GM18508 (cell line): Measurements from ENCODE around the gene PARP8.
"Not testable (repeated sequence)": the region's sequence is repeated elsewhere in the genome, so short reads cannot be mapped to it uniquely, and the experiment has no call there.

Experiments used
- ATAC-seq: cut with Tn5 transposase; IDR thresholded peaks from one replicate; pipeline ENCODE4 v1.9.1; 2021; ENCODE audit warnings: moderate number of reproducible peaks; ENCODE audit not compliant: insufficient read depth, unreplicated experiment

Gene PARP8

DNA sequence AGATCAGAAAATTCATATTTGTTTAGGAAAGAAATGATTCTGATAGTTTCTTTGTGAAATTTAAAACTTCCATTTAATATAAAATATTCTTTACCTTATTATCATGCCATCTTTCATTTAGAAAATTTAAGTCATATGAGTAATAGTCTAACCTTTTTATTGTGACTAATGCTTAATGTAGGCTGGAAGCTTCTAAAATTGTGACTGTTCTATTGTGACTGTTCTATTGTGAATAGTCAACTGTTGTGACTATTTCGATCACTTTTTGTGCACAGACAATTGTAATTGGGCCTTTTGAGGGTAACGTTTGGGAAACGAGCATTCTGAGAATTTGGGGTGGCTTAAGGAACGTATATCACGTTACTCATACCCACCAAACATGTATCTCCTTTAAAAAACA is 100.0 kb downstream of the PARP8 start:
- ATAC-seq: no peak

DNA sequence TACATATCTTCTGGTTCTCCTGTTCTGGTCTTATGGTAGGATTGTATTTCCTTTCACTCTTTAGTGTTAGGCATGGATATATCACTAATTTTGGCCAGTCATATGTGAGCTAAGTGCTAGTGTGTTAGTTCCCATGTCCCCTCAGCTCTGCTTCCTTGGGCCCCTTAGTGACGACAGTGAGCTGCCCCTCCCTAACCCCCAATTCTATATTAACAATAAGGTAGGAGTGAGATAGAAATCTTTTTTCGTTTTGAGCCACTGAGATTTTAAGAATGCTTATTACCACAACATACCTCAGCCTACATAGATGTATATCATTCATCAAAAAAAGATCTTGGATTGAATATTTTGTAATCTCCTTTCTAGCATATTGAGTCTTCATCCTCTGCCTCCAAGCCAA is 100.5 kb downstream of the PARP8 start:
- ATAC-seq: no peak

DNA sequence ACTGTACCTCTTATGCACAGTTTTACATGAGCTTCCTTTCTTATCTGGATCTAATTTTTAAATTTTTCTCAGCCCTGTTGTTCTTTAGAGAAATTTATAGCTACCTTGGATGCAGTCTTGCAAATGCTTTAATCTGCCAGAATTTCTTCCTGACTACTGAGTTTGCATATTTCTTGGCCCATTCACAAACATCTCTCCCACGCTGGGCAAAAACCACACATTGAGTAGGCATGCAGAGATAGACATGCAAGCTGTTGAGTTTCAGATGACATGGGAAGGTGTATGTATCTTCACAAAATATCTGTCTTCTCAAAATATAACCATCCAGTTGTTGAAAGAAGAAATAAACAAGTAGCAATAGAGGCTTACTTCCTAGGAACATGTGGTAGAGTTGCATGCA is 101.2 kb downstream of the PARP8 start:
- no peak for ATAC-seq

DNA sequence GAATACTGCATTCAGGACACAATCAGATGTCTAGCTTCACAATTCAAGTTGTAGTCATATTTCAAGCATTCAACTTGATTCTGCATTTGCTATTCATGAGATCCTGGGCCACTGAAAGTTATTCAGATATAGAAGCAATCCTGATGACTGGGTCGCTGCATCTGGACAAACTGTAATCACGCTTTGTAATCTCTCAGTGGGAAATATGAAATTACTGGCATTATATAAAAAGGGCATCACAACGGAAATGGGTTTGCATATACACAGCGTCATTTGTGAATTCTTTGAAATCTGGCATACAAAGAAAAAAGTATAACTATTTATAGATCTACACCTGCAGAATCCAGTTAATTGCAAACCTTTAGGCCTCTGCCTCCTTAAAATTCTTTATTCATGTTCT is 102.2 kb downstream of the PARP8 start:
- no peak for ATAC-seq

- no peak for ATAC-seq
Measured at GRCh38 chr5:50770441-50770840, 104.0 kb downstream of the PARP8 start.

GRCh38 chr5:50774446-50775175 is 108.2 kb downstream of the PARP8 start:
- not testable (repeated sequence) for ATAC-seq

GRCh38 chr5:50786073-50786472 is 119.6 kb downstream of the PARP8 start:
- ATAC-seq: no peak

DNA sequence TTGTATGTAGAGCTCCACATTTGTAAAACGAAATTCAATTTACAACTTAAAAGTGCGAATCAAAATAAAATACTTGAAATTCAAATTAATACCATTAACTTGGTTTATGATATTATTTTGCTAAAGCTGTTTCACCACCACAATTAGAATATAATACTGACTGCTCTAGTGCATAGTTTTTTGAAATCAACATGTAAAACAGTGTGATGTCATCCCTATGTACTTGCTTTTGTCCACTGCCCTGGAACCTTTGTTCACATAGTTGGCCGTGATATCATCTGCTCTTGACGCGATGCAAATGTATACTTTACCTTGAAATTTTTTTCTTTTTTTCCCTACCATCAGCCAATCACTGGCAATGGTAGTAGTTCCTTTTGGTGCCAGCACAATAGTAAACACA is 125.4 kb downstream of the PARP8 start:
- no peak for ATAC-seq

GRCh38 chr5:50792843-50793242 is 126.4 kb downstream of the PARP8 start:
- ATAC-seq: no peak

DNA sequence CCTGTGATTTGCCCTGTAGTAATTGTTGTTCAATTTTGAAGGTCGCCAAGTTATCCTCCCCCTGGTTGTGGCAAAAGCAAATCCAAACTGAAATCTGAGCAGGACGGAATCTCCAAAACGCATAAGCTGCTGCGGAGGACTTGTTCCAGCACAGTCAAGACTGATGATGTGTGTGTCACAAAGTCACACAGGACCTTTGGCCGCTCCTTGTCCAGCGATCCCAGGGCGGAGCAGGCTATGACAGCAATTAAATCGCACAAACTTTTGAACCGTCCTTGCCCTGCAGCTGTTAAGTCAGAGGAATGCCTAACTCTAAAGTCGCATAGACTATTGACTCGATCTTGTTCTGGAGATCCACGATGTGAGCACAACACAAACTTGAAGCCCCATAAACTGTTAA is 128.4 kb downstream of the PARP8 start:
- ATAC-seq: no peak

DNA sequence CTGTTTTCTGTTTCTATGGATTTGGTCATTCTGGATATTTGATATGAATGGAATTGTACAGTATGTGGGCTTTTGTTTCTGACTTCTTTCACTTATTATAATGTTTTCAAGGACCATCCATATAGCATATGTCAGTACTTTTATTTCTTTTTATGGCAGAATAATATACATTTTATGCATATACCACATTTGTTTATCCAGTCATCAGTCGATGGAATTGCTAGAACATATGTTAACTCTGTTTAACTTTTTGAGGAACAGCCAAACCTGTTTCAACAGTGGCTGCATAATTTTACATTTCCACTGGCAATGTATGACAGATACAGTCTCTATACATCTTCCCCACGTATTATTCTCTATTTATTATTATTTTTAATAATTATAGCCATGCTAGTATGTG is 131.6 kb downstream of the PARP8 start:
- no peak for ATAC-seq

GRCh38 chr5:50799596-50799995 is 133.2 kb downstream of the PARP8 start:
- ATAC-seq: no peak

- peak; percentile 61 for ATAC-seq
Measured at GRCh38 chr5:50800410-50800809, 134.0 kb downstream of the PARP8 start.

- ATAC-seq: no peak
Measured at GRCh38 chr5:50807661-50808060, 141.2 kb downstream of the PARP8 start.

- no peak for ATAC-seq
Measured at GRCh38 chr5:50808406-50808805, 142.0 kb downstream of the PARP8 start.

GRCh38 chr5:50811746-50812145 is 145.3 kb downstream of the PARP8 start:
- ATAC-seq: not testable (repeated sequence)

GRCh38 chr5:50813691-50814090 is 147.3 kb downstream of the PARP8 start:
- ATAC-seq: no peak

DNA sequence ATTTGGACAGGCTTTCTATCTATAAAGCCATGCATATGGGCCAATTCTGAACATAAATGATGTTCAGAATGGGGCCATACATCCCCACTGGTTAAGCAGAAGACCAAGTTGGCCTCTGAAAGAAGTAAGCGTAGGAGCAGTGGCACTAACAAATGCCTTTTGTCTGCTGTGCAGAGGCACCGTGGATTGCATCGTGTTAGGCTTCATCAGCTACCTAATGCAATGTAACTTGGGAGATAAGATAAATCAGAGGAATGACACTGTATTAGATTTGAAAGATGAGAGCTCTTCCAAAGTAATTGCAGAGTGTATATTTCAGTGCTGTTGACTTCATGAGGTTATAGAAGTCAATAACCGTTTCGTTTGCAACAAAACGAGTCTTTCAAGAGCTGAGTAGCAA is 148.1 kb downstream of the PARP8 start:
- no peak for ATAC-seq

GRCh38 chr5:50822046-50822445 is 155.6 kb downstream of the PARP8 start:
- no peak for ATAC-seq

DNA sequence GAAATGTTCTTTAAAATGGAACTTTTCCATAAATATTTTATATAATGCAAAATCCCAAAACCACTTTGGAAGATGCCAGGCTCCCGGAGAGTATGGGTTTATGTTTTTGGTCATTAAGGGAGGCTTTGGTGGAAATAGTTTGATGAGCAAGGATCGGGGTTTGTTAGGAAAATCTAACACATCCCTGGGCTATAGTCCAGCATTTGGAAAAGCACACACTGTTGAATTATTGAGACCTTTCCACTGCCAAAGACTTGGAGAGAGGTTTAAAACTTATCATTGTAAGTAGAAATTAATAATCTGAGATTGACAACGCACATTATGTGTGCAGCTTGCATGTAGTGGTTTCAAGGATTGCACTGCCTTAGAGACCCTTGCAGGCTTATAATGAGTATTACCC is 156.3 kb downstream of the PARP8 start:
- no peak for ATAC-seq

- no peak for ATAC-seq
Measured at GRCh38 chr5:50823568-50823967, 157.1 kb downstream of the PARP8 start.

- ATAC-seq: no peak
Measured at GRCh38 chr5:50824109-50824508, 157.7 kb downstream of the PARP8 start.
